Measurements from ENCODE around the gene GABRG3. TPM values are rescaled to one million over a fixed set of nuclear protein-coding genes. Genes with fewer than 3 reads are reported as not detected.
"Not testable (repeated sequence)": the region's sequence is repeated elsewhere in the genome, so short reads cannot be mapped to it uniquely, and the experiment has no call there.

GABRG3 gene
- total RNA-seq, 1 donor from 2014 or later: not detected

DNA sequence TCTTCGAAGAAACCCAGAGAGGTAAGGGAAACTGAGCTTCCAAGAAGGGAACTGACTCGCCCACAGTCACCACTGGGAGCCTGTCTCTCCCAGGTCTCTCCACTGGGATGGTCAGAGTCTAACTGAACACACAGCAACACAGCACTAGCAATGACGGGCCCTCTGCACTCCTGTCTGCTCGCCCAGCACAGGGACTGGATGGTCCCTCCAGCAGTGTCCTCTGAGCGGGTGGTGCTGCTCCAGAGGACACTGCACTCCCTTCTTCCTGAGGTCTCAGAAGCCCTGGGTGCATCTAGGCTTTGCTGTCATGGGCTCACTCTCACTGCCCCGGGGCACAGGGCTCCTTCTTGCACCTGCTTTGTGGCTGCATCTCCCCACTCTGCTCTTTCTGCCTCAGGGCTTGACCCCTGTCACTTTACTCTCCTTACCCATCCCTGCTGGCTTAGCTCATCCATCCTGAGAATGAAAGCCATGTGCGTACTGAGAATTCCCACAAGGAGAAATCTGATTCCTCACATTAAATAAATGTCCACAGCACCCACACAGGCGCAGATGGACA is 356.6 kb downstream of the GABRG3 start:
- DNase-seq (ENCODE audit: low spot score): no peak

DNA sequence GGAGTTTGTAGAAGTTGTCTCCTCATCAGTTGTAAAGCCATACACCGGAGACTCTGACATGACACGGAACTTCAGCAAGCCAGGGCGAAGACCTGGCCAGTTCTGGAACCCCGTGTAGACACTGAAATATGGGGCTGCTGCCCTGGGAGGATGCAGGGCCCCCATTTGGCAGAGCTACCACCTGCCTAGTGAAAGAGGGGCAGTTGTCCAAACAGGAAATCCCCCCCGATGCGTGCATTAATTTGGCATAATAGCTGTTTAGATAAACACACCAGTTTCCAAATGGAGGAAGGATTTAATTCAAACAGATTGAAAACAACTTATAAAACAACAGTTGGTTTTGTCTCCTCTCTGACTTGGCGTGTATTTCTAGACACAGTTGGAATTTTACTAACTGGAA is 357.2 kb downstream of the GABRG3 start:
- DNase-seq (ENCODE audit: low spot score): no peak

DNA sequence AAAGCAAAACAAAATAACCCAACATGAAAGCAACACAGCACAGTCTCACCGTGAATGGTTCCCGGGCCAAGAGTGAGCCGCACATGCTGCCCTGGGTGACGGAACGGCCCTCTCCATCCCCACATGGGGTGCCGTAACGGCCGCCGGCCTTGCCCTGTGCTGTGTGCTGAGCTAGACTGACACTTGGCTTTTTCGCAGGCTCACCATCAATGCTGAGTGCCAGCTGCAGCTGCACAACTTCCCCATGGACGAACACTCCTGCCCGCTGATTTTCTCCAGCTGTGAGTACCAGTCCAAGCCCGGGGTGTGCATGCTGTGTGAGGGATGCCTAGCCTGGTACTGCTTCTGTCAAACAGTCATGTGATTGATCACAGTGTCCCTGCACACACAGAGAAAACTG is 357.6 kb downstream of the GABRG3 start:
- no peak for DNase-seq (ENCODE audit: low spot score)

DNA sequence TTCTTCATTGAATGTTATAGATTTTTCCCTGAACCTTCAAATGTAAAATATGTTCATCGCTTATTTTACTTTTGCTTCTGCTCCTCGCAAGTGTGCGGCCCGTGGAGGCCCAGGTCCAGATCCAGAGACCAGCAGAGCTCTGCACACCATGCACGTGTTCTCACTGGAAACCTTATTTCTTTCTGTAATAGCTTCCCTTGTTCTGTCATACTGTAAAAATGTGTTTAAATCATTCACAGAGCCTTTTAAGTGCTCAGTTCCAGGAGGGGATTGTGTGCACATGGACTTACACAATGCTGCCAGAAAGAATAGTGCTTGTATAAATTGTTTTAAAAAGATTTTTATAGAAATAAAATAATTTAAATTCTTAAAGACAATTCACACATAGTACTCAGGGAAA is 359.3 kb downstream of the GABRG3 start:
- DNase-seq (ENCODE audit: low spot score): no peak

DNA sequence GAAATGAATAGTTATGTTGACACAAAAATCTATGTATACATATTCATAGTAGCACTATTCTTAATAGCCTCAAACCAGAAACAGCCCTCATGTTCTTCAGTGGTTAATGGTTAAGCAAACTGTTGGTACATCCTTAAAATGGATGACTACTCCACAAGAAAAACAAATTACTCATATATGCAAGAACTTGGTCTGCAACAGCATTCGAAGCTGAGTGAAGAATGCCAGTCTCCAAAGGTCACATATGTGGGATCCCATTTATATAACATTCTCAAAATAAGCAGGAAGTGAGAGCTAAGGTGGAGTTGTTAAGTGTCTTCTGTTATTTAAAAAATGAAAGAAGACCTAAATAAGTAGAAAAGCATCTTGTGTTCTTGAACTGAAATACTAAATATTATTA is 365.7 kb downstream of the GABRG3 start:
- DNase-seq (ENCODE audit: low spot score): no peak

DNA sequence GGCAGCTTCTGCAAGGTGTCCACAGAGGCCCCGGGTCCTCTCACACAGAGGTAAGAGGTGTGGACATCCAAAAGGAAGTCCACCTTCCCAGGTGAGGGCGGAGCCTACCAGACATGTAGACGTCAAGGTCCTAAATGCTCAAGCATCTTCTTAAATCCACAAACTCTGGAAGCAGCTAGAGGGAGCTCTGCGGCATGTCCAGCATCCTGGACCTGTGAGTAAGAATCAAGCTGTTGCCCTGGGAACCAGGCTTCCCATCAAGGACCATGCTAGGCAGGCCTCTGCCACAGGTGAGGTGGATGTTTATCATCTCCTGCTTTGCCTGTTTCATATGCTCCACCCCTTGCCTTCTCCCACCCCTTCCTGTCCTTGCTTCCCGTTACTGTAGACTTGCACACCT is 368.2 kb downstream of the GABRG3 start:
- DNase-seq (ENCODE audit: low spot score): no peak

DNA sequence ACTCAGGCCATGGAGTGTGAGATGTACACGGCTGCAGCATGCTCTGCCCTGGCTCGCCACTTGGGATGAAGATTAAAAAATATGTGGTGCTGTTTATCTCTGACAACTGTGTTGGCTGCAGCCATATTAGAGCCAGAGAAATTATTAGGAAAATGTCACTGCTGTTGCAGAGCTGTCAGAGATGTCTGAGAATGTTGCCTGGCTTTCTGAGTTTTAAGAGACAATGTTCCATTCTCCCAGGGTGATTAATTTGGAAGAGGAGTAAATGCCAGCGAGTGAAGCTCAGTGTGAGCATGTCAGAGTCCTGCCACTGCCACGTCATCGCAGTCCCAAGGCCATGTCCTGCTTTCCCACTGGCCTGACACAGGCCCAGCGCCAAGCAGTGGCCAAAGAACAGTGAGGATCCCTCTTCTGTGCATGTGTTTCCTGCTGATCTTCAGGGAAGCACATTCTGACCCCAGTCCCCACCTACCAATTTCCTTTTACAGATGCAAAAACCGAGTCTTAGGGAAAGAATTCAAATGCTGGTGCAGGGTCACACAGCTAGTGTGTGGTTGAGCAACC is 370.9 kb downstream of the GABRG3 start:
- no peak for DNase-seq (ENCODE audit: low spot score)

DNA sequence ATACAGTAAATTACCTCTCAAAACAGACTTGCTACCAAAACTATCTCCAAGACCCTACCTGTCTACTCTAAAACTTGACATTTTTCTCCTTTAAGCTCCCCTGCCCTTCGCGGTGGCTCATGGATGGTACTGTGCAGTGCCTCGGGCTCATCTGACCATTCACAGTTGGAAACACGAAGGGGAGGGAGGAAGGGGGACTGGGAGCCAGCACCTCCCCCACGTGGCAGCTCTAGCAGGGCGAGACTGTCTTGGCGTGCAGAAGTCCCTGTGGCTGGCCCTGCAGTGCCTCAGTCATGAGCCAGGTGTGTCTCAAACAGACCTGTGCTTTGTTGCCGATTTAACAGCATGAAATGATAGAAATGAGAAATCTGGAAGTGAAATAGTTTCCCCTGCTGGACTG is 372.0 kb downstream of the GABRG3 start:
- no peak for DNase-seq (ENCODE audit: low spot score)

DNA sequence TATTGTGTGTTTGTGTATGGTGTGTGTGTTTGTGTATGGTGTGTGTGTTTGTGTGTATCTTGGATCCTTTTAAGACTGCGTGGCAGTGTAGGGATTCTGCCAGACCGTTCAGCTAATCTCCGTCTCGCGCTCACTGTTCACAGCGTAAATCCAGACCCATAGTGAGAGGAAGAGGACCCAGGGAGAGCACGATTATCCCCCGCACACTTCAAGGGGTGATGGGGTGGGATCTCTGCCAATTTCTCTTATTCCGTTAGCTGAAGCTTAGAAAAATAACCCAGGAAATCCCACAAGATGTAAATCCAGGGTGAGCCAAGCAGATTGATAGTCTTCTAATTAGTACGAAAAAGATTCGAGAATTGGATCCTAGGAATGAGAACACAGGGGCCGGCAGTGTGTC is 381.2 kb downstream of the GABRG3 start:
- DNase-seq (ENCODE audit: low spot score): no peak

DNA sequence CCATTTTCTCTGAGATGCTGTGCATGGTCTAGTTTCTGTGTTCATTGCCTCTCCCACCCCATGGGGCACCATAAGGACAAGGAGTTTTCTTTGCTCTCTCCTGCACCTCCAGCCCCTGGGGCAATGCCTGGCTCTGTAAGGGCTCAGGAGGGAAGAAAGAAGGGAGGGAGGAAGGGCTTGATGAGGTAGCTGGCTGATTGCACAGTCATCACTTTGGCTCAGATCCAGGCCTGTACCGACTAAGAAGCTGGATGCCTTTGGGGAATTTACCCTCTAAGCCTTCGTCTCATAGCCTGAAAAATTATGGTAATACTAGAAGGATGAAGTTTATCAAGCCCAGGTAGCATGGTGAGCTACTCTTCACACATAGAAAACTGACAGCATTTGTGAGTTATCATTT is 382.9 kb downstream of the GABRG3 start:
- no peak for DNase-seq (ENCODE audit: low spot score)

DNA sequence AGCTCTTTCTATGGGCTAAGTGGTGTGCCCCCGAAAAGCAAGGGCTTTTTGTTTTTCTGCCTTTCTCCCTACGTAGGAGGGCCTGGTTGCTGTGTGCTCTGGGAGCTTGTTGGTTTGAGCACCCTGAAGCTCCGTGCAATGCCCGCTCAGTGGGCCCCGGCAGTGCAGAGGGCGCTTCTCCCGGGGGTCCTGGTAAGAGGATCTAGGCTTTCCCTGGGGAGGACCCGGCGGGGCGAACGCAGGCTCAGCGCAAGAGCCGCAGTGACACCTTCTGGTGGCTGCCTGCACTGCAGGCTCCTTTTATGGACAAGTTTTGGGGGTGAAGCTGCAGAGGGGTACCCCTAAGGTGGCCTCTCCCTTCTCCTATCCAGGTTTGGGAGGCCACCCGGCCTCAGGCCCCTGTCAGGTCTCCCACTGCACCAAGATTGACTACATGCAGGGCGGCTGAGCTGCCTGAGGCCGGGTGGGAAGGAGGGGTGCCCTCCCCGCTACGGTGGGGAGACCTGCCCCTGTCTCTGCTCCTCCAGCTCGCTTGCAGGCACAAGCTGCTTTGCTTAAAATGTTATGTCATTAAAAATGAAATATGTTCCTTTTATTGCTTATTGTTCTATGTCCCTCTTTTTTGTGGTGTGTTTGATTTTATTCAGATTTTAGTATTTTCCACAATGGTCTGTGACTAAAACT is 387.9 kb downstream of the GABRG3 start:
- no peak for DNase-seq (ENCODE audit: low spot score)

DNA sequence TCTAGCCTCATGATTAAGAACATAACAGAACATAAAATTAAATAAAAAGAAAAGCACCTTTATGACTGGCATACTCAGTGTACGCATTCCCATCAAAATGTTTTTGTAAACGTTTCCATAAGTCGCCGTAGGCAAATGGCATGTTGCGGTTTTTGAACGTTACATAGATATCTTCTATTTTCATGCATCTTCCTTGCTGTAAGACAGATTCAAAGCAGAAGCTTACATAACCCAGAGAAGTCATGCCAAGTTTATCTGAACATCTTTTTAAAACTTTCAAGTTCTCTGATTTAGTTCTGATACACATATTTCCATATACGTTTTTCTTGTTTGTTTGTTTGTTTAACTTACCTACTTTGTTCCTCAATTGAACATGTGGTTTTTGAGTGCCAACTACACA is 388.6 kb downstream of the GABRG3 start:
- DNase-seq (ENCODE audit: low spot score): no peak

DNA sequence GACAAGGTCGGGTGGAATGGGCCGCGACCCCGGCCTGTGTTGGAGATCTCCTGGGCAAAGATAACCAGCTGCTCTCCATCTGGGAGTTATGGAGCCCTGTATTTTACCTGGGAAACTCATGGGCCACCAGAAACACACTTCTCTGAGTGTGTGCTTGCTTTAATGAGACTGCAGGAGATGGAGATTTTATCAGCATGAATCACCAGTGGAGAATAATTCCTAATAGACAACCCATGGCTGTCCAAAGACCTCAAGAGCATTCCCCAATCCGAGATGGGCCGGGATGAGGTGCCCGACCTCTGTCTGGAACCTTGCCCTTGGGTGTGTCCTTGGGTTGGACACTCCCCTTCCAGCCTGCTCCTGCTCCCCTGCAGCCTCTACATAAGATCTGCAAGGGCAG is 389.3 kb downstream of the GABRG3 start:
- DNase-seq (ENCODE audit: low spot score): no peak

DNA sequence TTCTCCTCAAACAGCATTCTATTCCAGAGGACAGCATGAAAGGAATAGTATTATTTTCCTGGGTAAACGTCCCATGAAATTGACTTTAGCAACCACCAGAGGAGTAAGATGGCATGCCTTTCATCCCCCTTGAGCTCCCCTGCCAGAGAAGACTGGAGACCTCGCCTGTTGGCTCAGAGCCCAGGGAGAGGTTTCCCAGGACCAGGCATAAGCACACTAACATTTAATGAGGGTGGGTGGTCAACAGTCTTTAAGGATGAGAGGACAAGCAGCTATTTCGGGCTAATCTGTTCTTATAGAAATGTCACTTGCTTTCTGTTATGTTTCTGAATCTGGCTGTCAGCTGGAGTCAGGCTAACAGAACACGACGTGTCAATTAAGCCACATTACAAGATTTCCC is 390.5 kb downstream of the GABRG3 start:
- no peak for DNase-seq (ENCODE audit: low spot score)

DNA sequence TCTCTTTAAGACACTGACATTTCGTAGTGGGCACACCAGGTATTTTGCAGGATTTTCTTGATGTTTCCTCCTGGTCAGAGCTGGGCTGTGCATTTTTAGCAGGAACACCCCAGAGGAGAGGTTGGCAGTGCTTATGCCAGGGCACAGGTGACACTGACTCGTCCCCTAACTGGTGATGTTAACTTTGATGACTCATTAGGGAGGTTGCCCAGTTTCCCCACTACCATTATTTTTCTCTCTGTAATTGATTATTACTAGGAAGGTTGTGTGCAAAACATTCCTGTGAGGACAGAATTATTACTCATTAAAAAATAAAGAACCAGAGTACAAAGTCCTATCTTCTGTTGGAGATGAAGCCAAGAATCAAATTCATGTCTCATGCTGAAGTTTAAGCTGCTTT is 394.5 kb downstream of the GABRG3 start:
- no peak for DNase-seq (ENCODE audit: low spot score)

DNA sequence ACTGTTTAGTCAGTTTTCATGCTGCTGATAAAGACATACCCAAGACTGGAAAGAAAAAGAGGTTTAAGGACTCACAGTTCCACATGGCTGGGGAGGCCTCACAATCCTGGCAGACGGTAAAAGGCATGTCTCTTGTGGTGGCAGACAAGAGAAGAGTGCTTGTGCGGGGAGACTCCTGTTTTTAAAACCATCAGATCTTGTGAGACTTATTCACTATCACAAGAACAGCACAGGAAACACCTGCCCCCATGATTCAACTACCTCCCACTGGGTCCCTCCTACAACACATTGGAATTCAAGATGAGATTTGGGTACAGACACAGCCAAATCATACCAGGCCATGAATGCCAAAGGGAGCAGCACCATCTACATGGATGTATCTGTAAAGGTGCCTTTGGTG is 406.4 kb downstream of the GABRG3 start:
- not testable (repeated sequence) for DNase-seq (ENCODE audit: low spot score)

DNA sequence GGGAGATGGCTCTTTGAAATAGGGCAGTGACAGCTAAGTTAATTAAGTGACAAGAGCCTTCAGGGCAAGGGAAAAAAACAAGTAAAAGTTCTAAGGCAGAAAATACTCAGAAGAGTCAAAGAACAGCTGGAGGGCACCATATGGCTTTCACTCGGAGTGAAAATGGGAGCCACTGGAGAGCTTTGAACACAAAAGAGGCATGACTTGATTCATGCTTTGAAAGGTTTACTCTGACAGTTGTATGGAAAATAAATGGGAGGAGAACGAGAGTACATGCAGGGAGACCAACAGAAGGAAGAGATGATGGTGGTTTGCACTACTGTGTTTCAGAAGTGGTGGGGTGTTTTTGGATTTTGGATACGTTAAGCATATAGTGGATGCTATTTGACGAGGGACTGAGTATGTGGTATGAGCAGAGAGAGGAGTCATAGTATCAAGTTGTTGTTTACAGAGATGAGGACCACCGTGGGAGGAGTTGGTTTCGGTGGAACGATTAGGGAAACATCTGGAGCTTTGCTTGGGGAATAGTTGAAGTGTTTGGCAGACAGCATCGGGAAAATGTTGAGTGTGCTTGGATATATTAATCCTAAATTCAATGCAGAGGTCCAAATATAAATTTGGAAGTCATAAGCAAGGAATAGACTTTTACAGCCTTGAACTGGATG is 411.5 kb downstream of the GABRG3 start:
- no peak for DNase-seq (ENCODE audit: low spot score)

DNA sequence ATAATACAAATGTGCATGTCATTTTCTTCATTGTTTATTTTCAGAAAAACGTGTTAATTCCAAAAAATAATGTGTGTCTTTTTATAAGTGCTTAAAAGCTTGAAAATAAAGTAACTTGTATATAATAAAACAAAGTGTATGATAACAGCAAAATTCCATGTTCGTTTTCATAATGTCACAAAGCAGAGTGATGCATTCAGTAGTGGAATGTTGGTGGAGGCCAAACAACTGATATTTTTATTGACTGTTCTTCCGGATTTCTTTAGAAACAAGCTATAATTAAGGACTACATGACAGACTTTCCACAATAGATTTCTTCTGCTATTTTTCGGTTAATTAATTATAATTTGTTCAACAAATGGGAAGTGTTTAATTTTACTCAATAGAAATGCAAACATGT is 412.7 kb downstream of the GABRG3 start:
- no peak for DNase-seq (ENCODE audit: low spot score)

DNA sequence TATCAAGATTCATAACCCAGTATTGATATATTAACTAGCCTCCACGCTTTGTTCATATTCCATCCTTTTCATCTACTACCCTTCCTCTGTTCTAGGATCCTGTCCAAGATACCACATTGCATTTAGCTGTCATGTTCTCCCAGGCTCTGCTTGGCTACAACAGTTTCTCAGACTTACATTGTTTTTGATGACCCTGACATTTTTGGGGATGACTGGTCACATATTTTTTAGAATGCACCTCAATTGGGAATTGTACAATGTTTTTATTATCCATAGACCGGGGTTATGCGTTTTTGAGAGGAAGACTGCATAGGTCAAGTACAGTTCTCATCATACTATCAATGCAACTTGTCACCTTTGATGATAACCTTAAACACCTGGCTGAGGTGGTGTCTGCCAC is 421.2 kb downstream of the GABRG3 start:
- DNase-seq (ENCODE audit: low spot score): no peak

DNA sequence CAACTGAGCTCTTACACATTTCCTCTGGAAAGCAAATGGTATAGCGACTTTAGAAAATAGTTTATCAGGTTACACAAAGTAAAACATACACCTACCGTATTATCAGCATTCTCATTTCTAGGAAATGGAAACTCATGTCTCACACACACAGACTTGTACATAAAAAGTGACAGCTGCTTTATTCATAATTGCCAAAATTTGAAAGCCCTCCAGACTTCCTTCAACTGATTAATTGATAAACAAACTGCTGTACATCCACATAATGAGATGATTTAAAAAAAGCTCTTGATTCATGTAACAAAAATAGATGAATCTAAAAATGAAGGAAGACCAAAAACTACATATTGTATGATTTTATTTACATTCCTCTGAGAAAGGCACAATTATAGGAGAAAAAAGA is 425.5 kb downstream of the GABRG3 start:
- DNase-seq (ENCODE audit: low spot score): no peak

DNA sequence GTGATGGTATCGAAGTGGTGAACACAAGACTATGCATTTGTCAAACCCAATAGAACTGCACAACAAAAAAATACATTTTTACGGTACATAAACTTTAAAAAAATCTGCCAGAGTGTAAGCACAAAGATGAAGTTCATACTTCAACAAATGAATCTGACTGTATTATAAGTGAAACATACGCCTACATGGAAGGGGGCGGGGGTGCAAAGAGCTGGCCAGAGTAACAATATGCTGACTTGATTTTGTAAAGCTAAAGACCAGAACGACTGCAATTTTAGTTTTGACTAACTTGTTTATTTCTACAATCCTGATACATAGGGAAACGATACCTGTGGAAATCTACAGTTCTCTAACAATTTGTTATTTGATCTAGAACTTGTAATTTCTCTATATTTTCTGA is 426.0 kb downstream of the GABRG3 start:
- DNase-seq (ENCODE audit: low spot score): no peak

DNA sequence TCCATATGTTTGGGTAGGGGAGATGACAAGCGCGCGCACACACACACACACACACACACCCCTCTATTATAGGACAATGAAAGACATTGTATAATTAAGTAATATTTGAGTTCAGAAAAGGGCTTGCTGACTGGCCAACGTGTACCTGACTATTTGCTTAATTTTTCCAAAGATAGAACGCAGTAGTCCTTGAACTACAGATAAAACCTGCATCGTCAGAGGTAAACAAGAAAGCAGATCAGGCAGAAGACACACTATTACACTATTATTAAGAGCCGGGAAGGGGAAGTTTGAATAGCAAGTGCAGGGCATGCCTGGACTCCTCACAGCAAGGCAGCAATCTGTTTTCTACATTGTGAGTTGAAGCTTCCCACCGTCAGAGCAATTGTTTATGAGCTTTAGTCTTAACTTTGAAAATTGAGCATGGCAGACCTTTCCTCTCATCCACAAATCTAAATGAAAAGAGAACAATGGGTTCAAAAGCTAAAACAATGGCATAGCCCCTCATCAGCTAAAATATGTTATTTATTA is 427.7 kb downstream of the GABRG3 start:
- no peak for DNase-seq (ENCODE audit: low spot score)

Measured in mesenteric fat pad (tissue), 1 donor.